ENCODE results near the gene CMTR1. TPM values are rescaled to one million over a fixed set of nuclear protein-coding genes. Genes with fewer than 3 reads are reported as not detected.

CMTR1 gene
- total and polyA plus RNA-seq, 7 experiments from 2014 or later: 21.1 to 89.4 (median 70.3) TPM

- Mint-ChIP-seq H3K27me3 (peaks cover 0 to 16% (median 0%) of the 10 kb centered on the region in 5 donors), H3K4me3 (no peak overlapping the region), H3K9me3 (no peaks in the 10 kb centered on the region), H3K27ac (peak overlapping the region in 3 of 9 donors; percentile 7 to 89 (median 22)), H3K4me1 (peaks cover 0 to 54% (median 35%) of the 10 kb centered on the region in 7 donors), H3K36me3 (peaks cover 0 to 10% (median 1%) of the 10 kb centered on the region in 5 donors)
- Histone ChIP-seq H3K9me3 (ENCODE audit: control insufficient read depth in 2 of 3, low read length in 3 of 3) (no peaks in the 10 kb centered on the region), H3K27ac (ENCODE audit: low read depth, low read length) (no peak overlapping the region), H3K27me3 (ENCODE audit: control insufficient read depth in 2 of 2, insufficient read depth in 2 of 2, low read length in 2 of 2) (no peaks in the 10 kb centered on the region), H3K36me3 (ENCODE audit: control insufficient read depth in 2 of 3, insufficient read depth in 3 of 3, low read length in 3 of 3) (no peaks in the 10 kb centered on the region), H3K4me1 (ENCODE audit: control insufficient read depth in 2 of 2, insufficient read depth in 2 of 2, low read length in 2 of 2) (peaks cover under 1 to 28% of the 10 kb centered on the region in 2 donors), H3K4me3 (ENCODE audit: low read length) (no peak overlapping the region)
- POLR2A ChIA-PET: interaction anchor here (0.6 to 2.8 kb wide), 4 partner anchors 8 to 486 kb away, joined by 3 to 12 read pairs (median 4); partner anchors contain the start of gene CCDC167
- DNase-seq (no peak), ATAC-seq (no peak)
- CTCF ChIA-PET: no interaction called here
- intact Hi-C loops (cut with micrococcal nuclease): no loop called here
Measured at GRCh38 chr6:37524025-37524969, 91.3 kb downstream of the CMTR1 start.

- peaks cover 0 to 51% (median 32%) of the 10 kb centered on the region in 7 donors for H3K4me1 Mint-ChIP-seq
- intact Hi-C loops (cut with micrococcal nuclease): no loop called here
- no peak overlapping the region for H3K4me3 Mint-ChIP-seq
- H3K27me3 Mint-ChIP-seq: peaks cover 0 to 16% (median 0%) of the 10 kb centered on the region in 5 donors
- CTCF ChIA-PET: no interaction called here
- POLR2A ChIA-PET: interaction anchor here (0.6 to 2.8 kb wide), 5 partner anchors 8 to 486 kb away, joined by 3 to 12 read pairs (median 3); partner anchors contain the start of gene CCDC167
- no peaks in the 10 kb centered on the region for H3K27me3 ChIP-seq (ENCODE audit: control insufficient read depth in 2 of 2, insufficient read depth in 2 of 2, low read length in 2 of 2)
- no peaks in the 10 kb centered on the region for H3K36me3 ChIP-seq (ENCODE audit: control insufficient read depth in 2 of 3, insufficient read depth in 3 of 3, low read length in 3 of 3)
- H3K27ac ChIP-seq (ENCODE audit: low read depth, low read length): no peak overlapping the region
- no peak for ATAC-seq
- no peak overlapping the region for H3K4me3 ChIP-seq (ENCODE audit: low read length)
- peaks cover 0 to 10% (median 0%) of the 10 kb centered on the region in 5 donors for H3K36me3 Mint-ChIP-seq
- H3K9me3 ChIP-seq (ENCODE audit: control insufficient read depth in 2 of 3, low read length in 3 of 3): no peaks in the 10 kb centered on the region
- peak overlapping the region in 3 of 9 donors; percentile 10 to 89 (median 22) for H3K27ac Mint-ChIP-seq
- no peak for DNase-seq
- no peaks in the 10 kb centered on the region for H3K9me3 Mint-ChIP-seq
- peaks cover 0 to 24% of the 10 kb centered on the region in 2 donors for H3K4me1 ChIP-seq (ENCODE audit: control insufficient read depth in 2 of 2, insufficient read depth in 2 of 2, low read length in 2 of 2)
Measured at GRCh38 chr6:37524970-37525318, 91.9 kb downstream of the CMTR1 start.

- Histone ChIP-seq H3K4me1 (ENCODE audit: control insufficient read depth in 2 of 2, insufficient read depth in 2 of 2, low read length in 2 of 2) (peaks cover 0 to 19% of the 10 kb centered on the region in 2 donors), H3K36me3 (ENCODE audit: control insufficient read depth in 2 of 3, insufficient read depth in 3 of 3, low read length in 3 of 3) (no peaks in the 10 kb centered on the region), H3K9me3 (ENCODE audit: control insufficient read depth in 2 of 3, low read length in 3 of 3) (no peaks in the 10 kb centered on the region), H3K27ac (ENCODE audit: low read depth, low read length) (no peak overlapping the region), H3K27me3 (ENCODE audit: control insufficient read depth in 2 of 2, insufficient read depth in 2 of 2, low read length in 2 of 2) (no peaks in the 10 kb centered on the region), H3K4me3 (ENCODE audit: low read length) (no peak overlapping the region)
- ChIA-PET CTCF (interaction anchor here (0.9 kb wide), 1 partner anchor 469 kb away, joined by 3 read pairs; no protein-coding TSS in a partner anchor), POLR2A (interaction anchor here (0.6 to 2.8 kb wide), 7 partner anchors 9 to 53 kb away, joined by 3 to 12 read pairs (median 4); partner anchors contain the start of gene CCDC167)
- H3K36me3 Mint-ChIP-seq: peaks cover 0 to 10% (median 0%) of the 10 kb centered on the region in 5 donors
- ATAC-seq (no peak), DNase-seq (no peak)
- intact Hi-C loops (cut with micrococcal nuclease): no loop called here
- no peak overlapping the region for H3K4me3 Mint-ChIP-seq
- peaks cover 0 to 51% (median 30%) of the 10 kb centered on the region in 7 donors for H3K4me1 Mint-ChIP-seq
- no peaks in the 10 kb centered on the region for H3K9me3 Mint-ChIP-seq
- peak overlapping the region in 4 of 9 donors; percentile 10 to 89 (median 36) for H3K27ac Mint-ChIP-seq
- peaks cover 0 to 18% (median 0%) of the 10 kb centered on the region in 5 donors for H3K27me3 Mint-ChIP-seq
Measured at GRCh38 chr6:37525460-37526357, 92.7 kb downstream of the CMTR1 start.

DNA sequence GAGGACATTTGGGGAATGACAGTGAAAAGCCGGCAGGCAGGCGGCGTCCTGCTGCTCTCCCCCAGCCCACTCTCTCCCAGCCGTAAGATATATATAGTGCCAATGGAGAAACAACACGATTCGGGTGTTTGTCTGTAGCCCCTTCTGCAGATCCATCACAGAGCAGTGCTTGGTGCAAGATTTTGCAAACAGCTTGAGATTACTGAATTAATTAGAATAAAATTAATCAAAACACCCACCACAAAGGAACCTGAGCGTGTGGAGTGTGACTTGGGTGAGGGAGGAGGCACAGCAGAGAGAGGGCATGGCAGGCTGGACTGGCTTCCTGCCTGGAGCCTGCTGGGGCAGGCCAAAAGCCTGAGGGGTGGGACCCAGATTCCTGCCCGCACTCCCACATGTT is 95.5 kb downstream of the CMTR1 start:
- peaks cover 0 to 60% (median 27%) of the 10 kb centered on the region in 7 donors for H3K4me1 Mint-ChIP-seq
- no peak overlapping the region for H3K27ac Mint-ChIP-seq
- peaks cover 0 to 39% (median 0%) of the 10 kb centered on the region in 5 donors for H3K27me3 Mint-ChIP-seq
- ATAC-seq (no peak), DNase-seq (no peak)
- intact Hi-C loops (cut with micrococcal nuclease): no loop called here
- CTCF ChIA-PET: interaction anchor here (0.8 kb wide), 1 partner anchor 15 kb away, joined by 3 read pairs; no protein-coding TSS in a partner anchor
- peaks cover 0 to 5% (median 0%) of the 10 kb centered on the region in 5 donors for H3K36me3 Mint-ChIP-seq
- H3K9me3 ChIP-seq (ENCODE audit: control insufficient read depth in 2 of 3, low read length in 3 of 3): no peaks in the 10 kb centered on the region
- POLR2A ChIA-PET: no interaction called here
- no peaks in the 10 kb centered on the region for H3K9me3 Mint-ChIP-seq
- no peak overlapping the region for H3K27ac ChIP-seq (ENCODE audit: low read depth, low read length)
- no peaks in the 10 kb centered on the region for H3K27me3 ChIP-seq (ENCODE audit: control insufficient read depth in 2 of 2, insufficient read depth in 2 of 2, low read length in 2 of 2)
- H3K4me1 ChIP-seq (ENCODE audit: control insufficient read depth in 2 of 2, insufficient read depth in 2 of 2, low read length in 2 of 2): no peaks in the 10 kb centered on the region
- no peak overlapping the region for H3K4me3 Mint-ChIP-seq
- H3K36me3 ChIP-seq (ENCODE audit: control insufficient read depth in 2 of 3, insufficient read depth in 3 of 3, low read length in 3 of 3): no peaks in the 10 kb centered on the region
- H3K4me3 ChIP-seq (ENCODE audit: low read length): no peak overlapping the region

DNA sequence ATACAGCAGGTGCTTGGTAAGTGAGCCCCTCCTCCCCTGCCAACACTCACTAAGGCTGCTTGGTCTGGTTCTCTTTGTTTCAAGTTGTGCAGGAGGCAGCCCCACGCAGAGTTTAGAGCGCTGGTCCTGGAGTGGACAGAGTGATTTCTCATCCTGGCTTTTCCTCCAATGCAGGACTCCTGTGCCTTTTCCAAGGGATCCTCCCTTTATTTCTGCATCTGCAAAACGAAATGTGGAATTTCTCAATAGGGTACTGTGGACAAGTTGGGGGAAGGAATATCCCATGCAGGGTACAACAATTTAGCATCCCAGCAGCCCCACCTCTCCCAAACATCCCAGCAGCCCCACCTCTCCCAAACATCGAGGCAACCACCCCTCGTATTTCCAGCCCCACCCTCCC is 97.3 kb downstream of the CMTR1 start:
- H3K36me3 Mint-ChIP-seq: peaks cover 0 to 10% (median 0%) of the 10 kb centered on the region in 5 donors
- POLR2A ChIA-PET: interaction anchor here (1.3 kb wide), 1 partner anchor 14 kb away, joined by 4 read pairs; no protein-coding TSS in a partner anchor
- intact Hi-C loops (cut with micrococcal nuclease): no loop called here
- H3K4me3 Mint-ChIP-seq: no peak overlapping the region
- H3K27ac ChIP-seq (ENCODE audit: low read depth, low read length): no peak overlapping the region
- H3K4me1 Mint-ChIP-seq: peaks cover 0 to 52% (median 18%) of the 10 kb centered on the region in 7 donors
- peak overlapping the region in 1 of 9 donors; percentile 91 for H3K27ac Mint-ChIP-seq
- H3K27me3 Mint-ChIP-seq: peaks cover 0 to 50% (median 0%) of the 10 kb centered on the region in 5 donors
- no peaks in the 10 kb centered on the region for H3K36me3 ChIP-seq (ENCODE audit: control insufficient read depth in 2 of 3, insufficient read depth in 3 of 3, low read length in 3 of 3)
- H3K9me3 Mint-ChIP-seq: no peaks in the 10 kb centered on the region
- peaks cover 0 to 4% of the 10 kb centered on the region in 2 donors for H3K4me1 ChIP-seq (ENCODE audit: control insufficient read depth in 2 of 2, insufficient read depth in 2 of 2, low read length in 2 of 2)
- ATAC-seq: no peak
- DNase-seq: no peak
- H3K4me3 ChIP-seq (ENCODE audit: low read length): no peak overlapping the region
- no peaks in the 10 kb centered on the region for H3K9me3 ChIP-seq (ENCODE audit: control insufficient read depth in 2 of 3, low read length in 3 of 3)
- CTCF ChIA-PET: no interaction called here
- H3K27me3 ChIP-seq (ENCODE audit: control insufficient read depth in 2 of 2, insufficient read depth in 2 of 2, low read length in 2 of 2): no peaks in the 10 kb centered on the region

DNA sequence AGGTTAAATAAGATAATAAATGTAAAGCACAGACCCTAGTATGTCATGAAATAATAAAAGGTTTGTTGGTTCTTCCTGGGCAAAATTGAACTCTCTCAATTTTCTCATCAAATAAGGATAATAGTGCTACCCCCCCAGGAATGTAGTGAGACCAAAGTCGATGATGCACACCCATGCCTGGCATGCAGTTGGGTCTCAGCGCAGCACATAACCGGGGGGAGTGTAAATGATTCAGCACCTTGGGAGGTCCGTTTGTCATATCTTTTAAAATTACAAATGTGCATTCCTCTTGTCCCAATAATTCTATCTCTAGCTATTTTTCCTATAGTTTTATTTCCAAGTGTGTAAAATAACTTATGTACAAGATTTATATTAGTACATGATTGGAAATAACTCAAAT is 98.0 kb downstream of the CMTR1 start:
- CTCF ChIA-PET: no interaction called here
- Histone ChIP-seq H3K9me3 (ENCODE audit: control insufficient read depth in 2 of 3, low read length in 3 of 3) (no peaks in the 10 kb centered on the region), H3K4me3 (ENCODE audit: low read length) (no peak overlapping the region), H3K4me1 (ENCODE audit: control insufficient read depth in 2 of 2, insufficient read depth in 2 of 2, low read length in 2 of 2) (peaks cover 0 to 11% of the 10 kb centered on the region in 2 donors), H3K36me3 (ENCODE audit: control insufficient read depth in 2 of 3, insufficient read depth in 3 of 3, low read length in 3 of 3) (no peaks in the 10 kb centered on the region), H3K27me3 (ENCODE audit: control insufficient read depth in 2 of 2, insufficient read depth in 2 of 2, low read length in 2 of 2) (no peaks in the 10 kb centered on the region), H3K27ac (ENCODE audit: low read depth, low read length) (no peak overlapping the region)
- H3K27ac Mint-ChIP-seq: peak overlapping the region in 1 of 9 donors; percentile 91
- H3K9me3 Mint-ChIP-seq: no peaks in the 10 kb centered on the region
- H3K27me3 Mint-ChIP-seq: peaks cover 0 to 56% (median 0%) of the 10 kb centered on the region in 5 donors
- peaks cover 0 to 10% (median 0%) of the 10 kb centered on the region in 5 donors for H3K36me3 Mint-ChIP-seq
- H3K4me3 Mint-ChIP-seq: no peak overlapping the region
- DNase-seq (no peak), ATAC-seq (no peak)
- POLR2A ChIA-PET: interaction anchor here (0.7 to 1.3 kb wide), 2 partner anchors 12 to 14 kb away, joined by 4 read pairs; no protein-coding TSS in a partner anchor
- H3K4me1 Mint-ChIP-seq: peaks cover 2 to 52% (median 19%) of the 10 kb centered on the region in 7 donors
- intact Hi-C loops (cut with micrococcal nuclease): no loop called here
